NCI-H345 treated with DMSO at 0.1 percent for 48 hours (cell line): ENCODE results near the gene TIAM2.
A peak's percentile ranks its signal among the peaks of the same experiment; 100 is the strongest.
"Not testable (repeated sequence)": the region's sequence is repeated elsewhere in the genome, so short reads cannot be mapped to it uniquely, and the experiment has no call there.

Experiments used
- DNase-seq: peaks from one replicate; lab custom pipeline; 2025; ENCODE audit not compliant: unreplicated experiment; lab: John Stamatoyannopoulos, UW

Gene TIAM2

DNA sequence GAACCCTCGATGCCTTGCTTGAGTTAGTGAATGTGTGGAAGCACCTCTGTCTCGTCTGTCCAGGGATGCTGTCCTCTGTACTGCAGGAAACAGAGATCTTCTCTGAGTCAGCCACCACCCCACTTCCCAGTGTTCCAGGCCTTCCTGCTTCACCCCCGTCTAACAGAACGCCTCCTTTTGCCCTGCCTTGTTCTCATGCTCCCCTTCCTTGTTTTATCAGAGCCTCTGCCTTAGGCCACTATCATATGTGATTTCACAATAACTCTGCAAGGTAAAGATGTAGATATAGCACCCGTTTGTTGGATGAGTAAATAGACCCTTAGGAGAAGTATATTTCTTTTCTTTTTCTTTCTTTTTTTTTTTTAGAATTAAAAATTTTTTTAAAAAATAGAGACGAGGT lies 162.0 kb downstream of the TIAM2 start:
- no peak for DNase-seq

DNA sequence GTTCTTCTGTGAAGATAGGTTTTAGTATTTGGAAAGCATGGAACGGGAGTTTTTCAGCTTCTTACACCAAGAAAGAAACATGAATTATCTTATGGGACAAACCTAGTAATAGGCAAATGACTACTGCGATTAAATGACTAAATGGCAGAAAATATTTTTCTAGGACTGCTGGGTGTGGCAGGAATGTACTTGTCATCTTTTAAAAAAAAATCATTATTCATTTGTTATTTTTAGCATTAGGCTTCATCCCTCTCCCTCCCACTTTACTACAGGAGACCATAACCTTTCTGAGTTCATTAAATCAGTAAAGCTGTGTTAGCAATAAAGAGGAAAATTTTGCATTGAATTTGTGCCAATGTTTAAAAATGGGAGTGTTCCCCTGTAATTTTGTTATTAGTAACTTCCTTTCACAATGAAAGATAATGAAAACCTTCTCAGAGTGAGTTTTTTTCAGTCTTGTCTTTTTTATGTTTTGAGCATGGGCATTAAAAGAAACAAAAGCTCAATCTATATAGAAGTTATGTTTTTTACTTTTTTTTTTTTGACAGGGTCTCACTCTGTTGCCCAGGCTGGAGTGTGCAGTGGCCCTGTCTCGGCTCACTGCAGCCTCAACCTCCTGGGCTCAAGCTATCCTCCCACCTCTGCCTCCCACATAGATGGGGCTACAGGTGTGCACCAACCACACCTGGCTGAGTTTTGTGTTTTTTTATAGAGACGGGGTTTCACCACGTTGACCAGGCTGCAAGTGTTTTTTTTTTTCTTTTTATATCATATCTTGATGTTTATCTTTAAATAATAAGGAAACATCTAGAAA lies 163.1 kb downstream of the TIAM2 start:
- no peak for DNase-seq

DNA sequence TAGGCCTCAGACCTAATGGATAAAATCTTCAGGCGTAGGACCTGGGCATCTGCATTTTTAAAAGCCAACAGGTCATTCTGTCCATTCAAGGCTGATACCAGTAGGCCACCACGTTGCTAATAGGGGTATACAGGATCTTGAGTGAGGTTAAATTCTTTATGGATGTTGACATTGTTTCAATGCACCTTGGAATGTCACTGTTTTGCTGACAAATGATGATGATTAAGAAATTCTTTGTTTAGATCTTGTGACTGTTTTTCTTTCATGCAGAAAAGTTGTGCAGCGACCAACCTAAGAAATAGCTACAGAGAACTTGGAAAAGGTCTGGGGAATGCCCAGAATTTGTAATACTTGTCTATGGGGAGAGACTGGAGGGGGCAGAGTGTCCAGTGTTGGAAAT lies 167.6 kb downstream of the TIAM2 start:
- no peak for DNase-seq

DNA sequence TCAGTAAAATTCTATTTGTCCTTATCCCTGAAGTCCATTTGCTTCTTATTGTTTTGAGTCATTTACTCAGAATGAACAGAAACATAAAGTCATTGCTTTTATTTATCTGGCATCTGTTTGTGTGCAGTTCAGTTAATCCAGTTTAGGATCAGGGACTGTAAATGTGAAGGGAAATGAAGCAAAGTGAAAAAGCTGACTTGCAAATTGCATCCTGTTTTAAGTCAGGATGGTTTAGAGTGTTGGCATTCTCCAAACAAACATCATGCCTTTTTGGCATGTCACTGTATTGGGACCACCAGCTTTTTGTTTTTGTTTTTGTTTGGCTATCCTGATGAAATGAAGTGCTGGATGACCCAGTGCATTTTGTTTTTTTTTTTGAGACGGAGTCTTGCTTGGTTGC lies 168.5 kb downstream of the TIAM2 start:
- no peak for DNase-seq

DNA sequence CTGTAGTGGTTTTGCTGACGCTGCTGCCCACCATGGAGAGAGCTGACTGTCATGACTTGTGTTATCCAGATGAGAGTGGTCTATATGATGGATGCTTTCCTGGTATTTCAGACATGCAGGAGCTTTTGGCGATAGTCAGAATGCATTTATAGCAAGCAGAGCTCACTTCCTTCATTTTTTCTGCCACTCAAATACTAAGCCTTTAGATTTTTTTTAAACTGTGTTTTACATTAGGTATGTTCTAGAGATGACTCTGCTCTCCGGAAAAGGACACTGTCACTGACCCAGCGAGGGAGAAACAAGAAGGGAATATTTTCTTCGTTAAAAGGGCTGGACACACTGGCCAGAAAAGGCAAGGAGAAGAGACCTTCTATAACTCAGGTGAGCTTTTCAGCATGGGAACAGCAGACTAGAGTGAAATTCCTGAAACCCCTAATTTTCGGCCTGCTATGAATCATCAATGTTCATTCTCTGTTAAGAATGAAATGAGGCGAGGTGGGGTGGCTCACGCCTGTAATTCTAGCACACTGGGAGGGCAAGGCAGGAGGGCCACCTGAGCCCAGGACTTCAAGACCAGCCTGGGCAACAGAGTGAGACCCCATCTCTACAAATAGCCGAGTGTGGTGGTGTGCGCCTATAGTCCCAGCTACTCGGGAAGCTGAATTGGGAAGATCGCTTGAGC lies 170.1 kb downstream of the TIAM2 start:
- no peak for DNase-seq

DNA sequence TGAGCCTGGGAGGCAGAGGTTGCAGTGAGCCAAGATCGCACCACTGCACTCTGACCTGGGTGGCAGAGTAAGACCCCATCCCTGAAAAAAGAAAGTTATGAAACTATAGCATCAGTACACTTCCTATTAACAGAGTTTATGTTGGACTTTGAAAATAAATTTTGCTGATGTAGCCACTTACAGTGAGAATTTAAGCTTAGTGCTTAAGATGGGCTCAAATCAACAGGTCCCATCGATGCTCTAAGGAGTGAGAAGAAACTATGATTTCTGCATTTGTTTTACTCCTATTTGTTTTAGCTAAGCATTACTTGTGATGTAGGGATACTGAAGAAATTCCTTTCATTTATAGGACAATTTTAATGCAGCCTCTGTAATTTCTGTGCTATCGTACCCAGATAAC lies 175.4 kb downstream of the TIAM2 start:
- DNase-seq = no peak

DNA sequence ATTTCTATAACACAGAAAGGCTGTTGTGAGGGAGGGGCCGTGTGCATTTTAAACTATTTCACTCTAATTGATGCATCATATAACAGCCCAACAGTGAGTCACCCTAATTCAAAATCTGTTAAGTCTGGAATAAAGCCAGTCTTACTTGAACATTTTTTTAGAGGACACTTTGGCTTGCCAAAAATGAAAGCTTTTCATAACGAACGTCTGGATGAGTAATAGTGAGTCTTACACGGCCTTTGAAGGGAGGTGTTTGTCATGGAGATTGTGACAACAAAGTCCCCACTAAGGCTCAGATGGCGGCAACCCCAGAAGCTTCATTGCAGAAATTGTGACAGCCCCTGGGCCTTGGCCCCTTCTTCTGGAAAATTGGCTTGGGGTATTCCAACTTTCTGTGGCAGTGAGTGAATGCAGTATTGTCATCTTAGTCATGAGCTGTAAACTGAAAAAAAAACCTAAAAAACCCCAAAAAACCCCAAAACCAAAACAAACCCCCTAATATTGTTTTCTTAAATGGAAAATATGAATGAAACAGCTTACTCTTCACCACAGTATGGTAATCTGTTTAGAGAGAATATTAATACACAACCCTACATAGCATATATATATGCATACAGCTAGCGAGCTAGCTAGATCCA lies 176.1 kb downstream of the TIAM2 start:
- no peak for DNase-seq

DNA sequence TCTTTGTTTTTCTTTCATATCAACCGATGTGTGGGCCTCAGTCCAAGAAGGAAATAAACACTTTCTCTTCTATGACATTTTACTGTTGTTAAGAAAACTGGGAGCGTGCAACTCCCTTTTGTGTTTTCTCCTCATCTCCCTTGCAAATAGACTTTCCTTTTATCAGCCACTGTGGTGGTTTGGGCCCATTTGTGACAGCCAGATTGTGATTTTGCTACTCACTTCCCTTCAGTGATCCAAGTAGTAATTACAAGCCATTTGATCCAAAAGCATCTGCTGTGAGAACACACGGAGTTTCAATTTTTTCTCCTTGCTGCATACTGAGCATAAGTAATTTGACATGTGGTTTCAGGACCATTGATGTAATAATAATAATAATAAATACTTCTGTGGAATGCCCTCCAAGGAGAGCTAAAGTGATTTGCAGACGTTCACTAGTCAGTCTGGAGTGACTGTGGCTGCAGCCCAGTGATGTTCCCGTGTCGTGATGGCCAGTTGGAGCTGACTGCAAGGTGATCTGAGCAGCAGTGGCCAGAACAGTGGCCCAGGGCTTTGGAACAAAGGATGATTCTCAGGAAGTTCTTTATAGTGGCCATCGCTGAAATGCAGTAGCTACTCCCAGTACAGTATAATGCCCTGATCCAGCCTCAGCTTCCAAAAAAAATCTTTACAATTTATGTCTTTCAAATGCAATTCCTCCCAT lies 176.8 kb downstream of the TIAM2 start:
- DNase-seq = no peak

DNA sequence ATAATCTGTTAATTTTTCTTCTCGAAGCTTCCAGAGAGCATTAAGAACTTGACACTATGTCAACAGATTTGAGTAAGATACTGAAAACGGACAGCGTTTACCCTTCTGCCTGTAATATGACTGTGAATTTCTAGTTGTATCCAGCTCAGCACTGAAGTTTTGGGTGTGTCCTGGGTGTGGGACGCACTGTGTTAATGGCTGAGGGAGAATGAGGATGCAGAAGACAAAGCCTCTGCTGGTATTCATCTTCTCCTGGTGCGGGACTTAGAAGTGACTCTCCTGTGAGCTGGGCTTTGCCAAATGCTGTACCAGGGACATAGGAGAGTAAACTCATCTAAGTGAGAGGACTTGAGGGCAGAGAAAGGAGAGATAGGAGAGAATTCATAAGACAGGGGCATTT lies 178.4 kb downstream of the TIAM2 start:
- no peak for DNase-seq

DNA sequence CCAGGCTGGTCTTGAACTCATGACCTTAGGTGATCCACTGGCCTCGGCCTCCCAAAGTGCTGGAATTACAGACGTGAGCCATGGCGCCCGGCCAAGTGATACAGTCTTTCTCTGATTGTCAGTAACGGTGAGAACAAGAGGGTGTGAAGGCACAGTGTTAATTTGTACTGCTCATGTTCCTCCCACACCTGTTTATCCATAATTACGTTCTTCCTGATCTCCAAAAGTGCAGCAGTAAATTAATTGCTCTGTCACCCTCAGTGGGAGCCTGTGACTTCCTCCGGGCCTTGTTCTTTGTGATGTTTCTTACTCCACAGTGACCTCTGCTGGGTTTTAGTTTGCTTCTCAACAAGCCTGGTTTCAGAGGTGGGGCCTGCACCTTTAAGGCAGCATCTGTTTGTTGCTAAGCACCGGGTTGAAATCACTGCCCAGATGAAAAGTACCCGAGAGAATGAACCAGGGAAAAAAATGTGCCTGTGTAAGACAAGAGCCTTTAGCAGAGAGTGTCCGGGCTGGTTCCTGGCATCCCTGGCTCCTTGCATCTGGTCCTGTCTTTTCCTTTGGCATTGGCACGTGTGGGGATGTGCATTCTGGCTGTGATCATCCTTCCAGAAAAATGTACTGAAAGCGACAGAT lies 179.6 kb downstream of the TIAM2 start:
- peak; percentile 56 for DNase-seq

DNA sequence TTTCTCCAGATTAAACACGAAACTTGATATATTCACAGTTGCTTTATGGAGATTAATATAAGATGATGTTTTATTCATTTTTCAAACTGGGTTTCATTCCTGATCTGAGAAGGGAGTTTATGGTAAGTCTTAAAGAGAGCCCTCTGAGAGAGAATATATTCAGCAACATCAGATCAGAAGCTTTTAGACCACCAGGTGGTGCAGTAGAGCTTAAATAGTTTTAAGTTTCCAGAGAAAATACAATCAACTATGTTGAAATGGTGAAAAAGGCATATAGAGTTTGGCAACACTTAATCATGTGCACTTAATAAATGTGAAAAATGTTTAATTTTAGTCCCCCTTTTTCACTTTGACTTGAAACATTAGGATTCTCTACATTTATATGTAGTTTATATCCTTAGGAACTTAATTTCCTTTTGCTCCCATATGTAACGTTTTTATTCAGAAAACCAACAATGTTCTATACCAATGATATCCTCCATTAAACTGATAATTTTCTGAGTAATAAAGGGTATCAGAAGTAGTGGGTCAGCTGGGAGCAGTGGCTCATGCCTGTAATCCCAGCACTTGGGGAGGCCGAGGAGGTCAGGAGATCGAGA lies 182.3 kb downstream of the TIAM2 start:
- peak; percentile 53 for DNase-seq

DNA sequence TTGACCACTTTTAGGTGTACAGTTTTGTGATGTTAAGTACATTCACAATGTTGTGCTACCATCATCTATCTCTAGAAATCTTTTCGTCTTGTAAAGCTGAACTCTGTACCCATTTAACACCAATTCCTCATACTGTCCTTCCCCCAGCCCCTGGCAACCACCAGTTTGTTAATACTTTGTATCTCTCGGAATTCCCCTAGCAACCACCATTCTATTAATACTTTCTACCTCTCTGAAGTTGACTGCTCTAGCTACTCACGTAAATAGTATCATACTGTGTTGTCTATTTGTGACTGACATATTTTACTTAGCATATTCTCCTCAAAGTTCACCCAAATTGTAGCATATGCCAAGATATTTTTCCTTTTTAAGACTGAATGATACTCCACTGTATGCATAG lies 186.4 kb downstream of the TIAM2 start:
- DNase-seq = no peak

DNA sequence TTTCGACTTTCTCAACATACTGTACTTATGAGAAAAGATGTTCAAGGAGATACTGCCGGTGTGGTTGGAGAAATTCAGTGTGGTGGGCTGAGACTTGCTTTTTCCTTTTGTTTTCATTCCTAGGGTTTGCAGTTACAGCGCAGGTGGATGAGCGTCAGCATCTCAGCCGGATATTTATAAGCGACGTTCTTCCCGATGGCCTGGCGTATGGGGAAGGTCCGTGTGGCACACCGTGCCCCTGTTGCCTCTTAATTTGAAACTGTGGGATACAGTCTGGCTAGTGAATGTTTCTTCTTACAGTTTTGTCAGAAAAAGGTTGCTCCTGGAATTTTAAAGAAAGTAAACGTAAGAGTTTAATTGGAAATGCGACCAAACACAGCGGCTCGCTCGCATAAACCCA lies 187.0 kb downstream of the TIAM2 start:
- no peak for DNase-seq

DNA sequence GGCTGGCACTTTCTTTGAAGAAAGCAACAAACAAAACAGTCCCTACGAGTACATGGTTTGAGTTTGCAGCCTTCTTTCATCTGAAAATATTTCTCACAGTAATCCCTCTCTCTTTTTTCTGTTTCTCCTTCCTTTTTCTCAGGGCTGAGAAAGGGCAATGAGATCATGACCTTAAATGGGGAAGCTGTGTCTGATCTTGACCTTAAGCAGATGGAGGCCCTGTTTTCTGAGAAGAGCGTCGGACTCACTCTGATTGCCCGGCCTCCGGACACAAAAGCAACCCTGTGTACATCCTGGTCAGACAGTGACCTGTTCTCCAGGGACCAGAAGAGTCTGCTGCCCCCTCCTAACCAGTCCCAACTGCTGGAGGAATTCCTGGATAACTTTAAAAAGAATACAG lies 188.0 kb downstream of the TIAM2 start:
- no peak for DNase-seq

DNA sequence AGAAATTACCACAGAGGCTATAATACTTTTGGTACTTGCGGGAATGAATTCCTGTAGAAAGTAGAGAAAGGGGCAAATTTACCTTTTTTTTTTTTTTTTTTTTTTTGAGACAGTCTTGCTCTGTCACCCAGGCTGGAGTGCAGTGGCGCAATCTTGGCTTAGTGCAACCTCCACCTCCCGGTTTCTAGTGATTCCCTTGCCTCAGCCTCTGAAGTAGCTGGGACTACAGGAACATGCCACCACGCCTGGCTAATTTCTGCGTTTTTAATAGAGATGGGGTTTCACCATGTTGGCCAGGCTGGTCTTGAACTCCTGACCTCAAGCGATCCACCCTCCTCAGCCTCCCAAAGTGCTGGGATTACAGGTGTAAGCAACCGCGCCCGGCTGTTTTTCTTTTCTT lies 189.9 kb downstream of the TIAM2 start:
- not testable (repeated sequence) for DNase-seq

DNA sequence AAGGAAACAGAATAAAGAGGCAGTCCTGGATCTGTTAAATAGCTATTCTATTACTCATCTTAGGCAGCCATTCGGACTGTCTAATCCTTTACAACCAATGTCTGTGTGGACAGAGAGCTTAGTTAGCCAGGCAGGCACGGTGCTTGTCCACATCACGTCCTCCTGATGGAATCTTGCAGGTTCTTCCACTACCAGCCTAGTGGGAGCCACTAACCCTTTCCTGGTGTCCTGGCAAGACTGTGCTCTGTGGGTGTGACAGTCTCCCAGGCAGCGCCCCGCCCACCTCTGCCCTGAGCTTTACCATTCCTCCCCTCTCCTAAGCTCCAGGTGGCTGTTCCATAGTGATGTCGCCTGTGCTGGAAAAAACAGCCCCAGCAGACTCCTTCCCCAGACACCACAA lies 190.4 kb downstream of the TIAM2 start:
- DNase-seq = no peak

DNA sequence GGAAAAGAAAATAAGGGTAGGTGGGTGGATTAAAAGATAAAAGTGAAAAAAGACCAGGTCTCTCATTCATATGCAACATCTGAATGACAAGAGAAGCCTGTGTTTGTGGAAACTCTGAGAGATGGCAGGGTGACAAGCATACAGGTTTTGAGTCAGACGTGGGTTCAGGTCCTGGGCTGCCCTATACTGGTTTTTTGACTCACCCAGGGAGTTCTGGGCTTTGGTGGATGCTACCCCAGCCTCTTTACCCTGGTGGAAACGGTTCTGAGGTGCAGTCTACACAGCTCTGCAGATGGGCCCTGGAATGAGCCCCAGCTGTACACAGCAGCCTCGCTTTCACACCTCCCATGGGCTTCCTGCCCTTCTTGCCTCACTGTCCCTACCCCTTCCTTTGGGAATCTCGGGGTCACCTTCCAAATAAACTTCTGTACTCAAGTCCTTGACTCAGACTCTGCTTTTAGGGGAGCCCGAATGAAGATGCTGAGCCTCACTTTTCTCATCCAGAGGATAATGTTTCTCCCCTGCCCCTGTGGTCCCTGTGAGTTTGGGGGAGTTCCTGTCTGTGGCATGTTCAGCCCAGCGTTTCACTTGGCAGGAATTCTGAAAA lies 191.0 kb downstream of the TIAM2 start:
- DNase-seq = no peak

DNA sequence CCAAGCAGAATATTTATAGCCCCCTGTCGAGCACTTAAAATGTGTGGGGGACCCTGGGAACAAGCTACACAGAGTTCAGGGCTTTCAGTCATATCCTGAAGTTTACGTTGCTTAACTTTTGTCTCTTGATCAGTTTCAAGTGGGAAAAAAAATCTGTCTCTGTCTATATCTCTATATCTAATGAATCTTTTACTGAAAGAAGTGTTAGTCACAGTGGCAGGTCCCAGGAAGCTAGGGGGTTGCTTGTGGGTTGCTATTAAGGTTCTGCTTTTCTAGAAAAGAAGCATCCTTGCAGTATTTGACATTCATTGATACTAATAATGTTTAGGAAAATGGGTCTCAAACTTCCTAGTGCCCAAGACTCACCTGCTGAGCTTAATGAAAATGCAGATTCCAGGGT lies 192.0 kb downstream of the TIAM2 start:
- DNase-seq = no peak

DNA sequence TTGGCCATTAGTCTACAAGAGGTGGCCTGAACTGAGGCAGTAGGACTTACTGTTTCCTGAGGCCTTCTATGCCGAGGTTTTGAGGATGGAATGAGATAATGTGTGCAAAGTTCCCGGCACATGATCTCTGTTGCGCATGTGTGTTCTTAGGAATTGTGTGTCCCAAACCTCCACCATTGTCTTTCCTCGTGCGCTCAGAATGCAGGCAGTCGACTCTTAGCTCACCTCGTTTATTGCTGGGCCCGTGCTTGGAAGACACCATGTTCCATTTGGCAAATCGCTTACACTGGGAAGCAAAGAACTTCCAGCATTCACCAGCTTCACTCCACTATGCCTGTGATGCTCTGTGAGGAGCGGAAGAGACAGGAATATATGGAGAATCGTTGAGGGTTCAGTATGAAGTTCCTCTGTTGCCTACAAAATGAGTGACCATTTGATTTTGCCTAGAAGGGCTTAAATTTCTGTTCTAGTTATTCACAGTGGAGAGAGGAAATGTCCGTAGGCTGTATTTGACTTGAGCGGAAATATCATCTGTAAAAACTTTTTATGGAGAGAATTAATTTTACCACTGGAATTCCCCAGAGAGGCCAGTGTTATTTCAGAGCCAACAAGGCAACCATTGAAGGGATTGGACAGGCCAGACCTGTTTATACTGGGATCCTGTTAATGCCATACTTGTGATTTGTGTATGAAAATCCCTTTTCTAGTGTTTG lies 193.0 kb downstream of the TIAM2 start:
- no peak for DNase-seq
